Neural cell (in vitro differentiated cells): ENCODE results near the gene EFEMP2.

Experiments
- CTCF ChIP-seq: fragments of 450-650 bp; IDR thresholded peaks from 2 replicates; pipeline ENCODE4 v1.5.1; 2014; ENCODE audit warnings: antibody characterized with exemption, mild to moderate bottlenecking, moderate library complexity; ENCODE audit not compliant: poor library complexity, severe bottlenecking
- EP300 ChIP-seq: fragments of 450-650 bp; conservative IDR thresholded peaks from 2 replicates; pipeline ENCODE4 v1.6.1; 2014; ENCODE audit warnings: antibody characterized with exemption, mild to moderate bottlenecking, moderate library complexity; ENCODE audit not compliant: poor library complexity, severe bottlenecking
- EZH2 ChIP-seq: fragments of 200-600, 300-800 bp; shearing (Covaris generic), sonication (generic); IDR thresholded peaks from 2 replicates; pipeline ENCODE4 v1.6.1; 2014; ENCODE audit warnings: antibody characterized with exemption, low read length, borderline replicate concordance, mild to moderate bottlenecking; ENCODE audit not compliant: insufficient read depth, poor library complexity, severe bottlenecking
- MXI1 ChIP-seq: fragments of 450-650 bp; conservative IDR thresholded peaks from 2 replicates; pipeline ENCODE4 v1.6.1; 2014; ENCODE audit warnings: antibody characterized with exemption, mild to moderate bottlenecking; ENCODE audit not compliant: poor library complexity, severe bottlenecking
- POLR2AphosphoS5 ChIP-seq: IDR thresholded peaks from 2 replicates; pipeline ENCODE4 v1.6.1; 2012
- RAD21 ChIP-seq: fragments of 450-650 bp; conservative IDR thresholded peaks from 2 replicates; pipeline ENCODE4 v1.6.1; 2014; ENCODE audit warnings: antibody characterized with exemption, mild to moderate bottlenecking, moderate library complexity
- REST ChIP-seq: IDR thresholded peaks from 2 replicates; pipeline ENCODE4 v1.6.1; 2012; ENCODE audit warnings: borderline replicate concordance
- TAF1 ChIP-seq: IDR thresholded peaks from 2 replicates; pipeline ENCODE4 v1.6.1; 2012; ENCODE audit warnings: low read depth

- TF ChIP-seq REST (no peak), EZH2 (no peak), CTCF (peak; percentile 55), RAD21 (no peak), TAF1 (no peak), MXI1 (no peak), POLR2AphosphoS5 (no peak), EP300 (no peak)
These were observed 21.5 kb downstream of the EFEMP2 start for GRCh38 chr11:65851083-65851579.
